Brain microvascular endothelial cell (primary cell): Measurements from ENCODE around the gene GPM6B.

Source experiments
- DNase-seq: peaks from one replicate; pipeline ENCODE4 v3.0.0-alpha.2; 2020
- H3K27ac ChIP-seq: fragments of 250-450 bp; sonication (Bioruptor Pico); 2 replicates; pipeline ENCODE4 v1.5.1; 2020; ENCODE audit warnings: mild to moderate bottlenecking, moderate library complexity
- H3K27me3 ChIP-seq: fragments of 250-450 bp; sonication (Bioruptor Pico); replicated peaks from 2 replicates; pipeline ENCODE4 v1.5.1; 2020; ENCODE audit warnings: mild to moderate bottlenecking
- H3K36me3 ChIP-seq: fragments of 250-450 bp; sonication (Bioruptor Pico); replicated peaks from 2 replicates; pipeline ENCODE4 v1.5.1; 2020; ENCODE audit warnings: mild to moderate bottlenecking
- H3K4me3 ChIP-seq: 2 replicates; pipeline ENCODE4 v1.5.1; 2011; ENCODE audit warnings: low read depth, mild to moderate bottlenecking, control low read depth, low read length, moderate library complexity
- in situ Hi-C: cut with HindIII; loops from 2 replicates; pipeline ENCODE4 v1.10.0; 2017; ENCODE audit warnings: low sequenced_read_pairs, low pct_ligation_motif_present
- TF ChIP-seq, protein P1 (sequence below): IDR thresholded peaks from 2 replicates; pipeline ENCODE4 v1.5.1; 2011; ENCODE audit warnings: low read depth, mild to moderate bottlenecking, moderate library complexity, low read length, control low read depth, inconsistent platforms; ENCODE audit errors: missing control alignments

Gene GPM6B

DNA sequence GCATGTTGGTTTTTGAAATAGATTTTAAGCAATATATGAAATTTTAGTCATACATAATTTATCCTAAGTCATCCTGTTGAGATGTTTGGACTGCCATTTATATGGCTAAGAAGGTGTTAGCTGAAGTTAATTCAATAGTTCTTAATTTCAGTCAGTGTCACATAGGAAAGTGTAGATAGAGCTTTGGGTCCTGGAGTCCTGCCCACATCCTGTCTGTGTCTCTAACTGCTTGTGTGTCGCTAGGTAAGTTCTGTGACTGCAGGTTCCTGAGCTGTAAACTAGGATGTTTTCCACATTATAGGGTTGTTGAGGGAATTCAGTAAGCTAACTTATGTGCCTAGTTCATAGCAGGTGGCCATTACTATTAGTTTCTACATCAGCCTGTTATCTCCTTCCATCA lies 61.6 kb downstream of the GPM6B start:
- Histone ChIP-seq H3K27ac (no peak overlapping the region), H3K36me3 (peaks cover 16% of the 10 kb centered on the region), H3K4me3 (no peak overlapping the region), H3K27me3 (no peaks in the 10 kb centered on the region)
- in situ Hi-C loops, result no loop called here
- TF ChIP-seq, protein P1, sequence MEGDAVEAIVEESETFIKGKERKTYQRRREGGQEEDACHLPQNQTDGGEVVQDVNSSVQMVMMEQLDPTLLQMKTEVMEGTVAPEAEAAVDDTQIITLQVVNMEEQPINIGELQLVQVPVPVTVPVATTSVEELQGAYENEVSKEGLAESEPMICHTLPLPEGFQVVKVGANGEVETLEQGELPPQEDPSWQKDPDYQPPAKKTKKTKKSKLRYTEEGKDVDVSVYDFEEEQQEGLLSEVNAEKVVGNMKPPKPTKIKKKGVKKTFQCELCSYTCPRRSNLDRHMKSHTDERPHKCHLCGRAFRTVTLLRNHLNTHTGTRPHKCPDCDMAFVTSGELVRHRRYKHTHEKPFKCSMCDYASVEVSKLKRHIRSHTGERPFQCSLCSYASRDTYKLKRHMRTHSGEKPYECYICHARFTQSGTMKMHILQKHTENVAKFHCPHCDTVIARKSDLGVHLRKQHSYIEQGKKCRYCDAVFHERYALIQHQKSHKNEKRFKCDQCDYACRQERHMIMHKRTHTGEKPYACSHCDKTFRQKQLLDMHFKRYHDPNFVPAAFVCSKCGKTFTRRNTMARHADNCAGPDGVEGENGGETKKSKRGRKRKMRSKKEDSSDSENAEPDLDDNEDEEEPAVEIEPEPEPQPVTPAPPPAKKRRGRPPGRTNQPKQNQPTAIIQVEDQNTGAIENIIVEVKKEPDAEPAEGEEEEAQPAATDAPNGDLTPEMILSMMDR, result no peak
- DNase-seq, result no peak

DNA sequence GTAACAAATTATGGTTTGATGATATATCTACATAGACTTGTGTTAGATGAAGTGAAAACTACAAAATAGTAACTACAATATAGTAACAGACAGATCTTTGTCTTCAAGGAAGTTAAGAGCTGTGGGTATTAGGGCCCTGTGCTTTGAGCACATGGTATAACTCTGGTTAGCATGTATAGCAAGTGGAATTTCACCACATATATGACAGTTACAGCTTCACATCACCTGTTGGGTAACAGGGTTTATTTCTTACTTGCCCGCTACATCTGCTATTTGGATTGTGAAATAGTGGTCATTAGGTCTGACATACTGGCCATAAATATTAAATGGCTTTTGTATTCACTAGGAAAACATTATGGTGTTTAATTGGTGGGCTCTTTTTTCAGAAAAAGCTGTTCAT lies 62.1 kb downstream of the GPM6B start:
- H3K4me3 ChIP-seq, result no peak overlapping the region
- H3K27me3 ChIP-seq, result no peaks in the 10 kb centered on the region
- TF ChIP-seq, protein P1, result no peak
- no peak for DNase-seq
- H3K36me3 ChIP-seq, result peaks cover 14% of the 10 kb centered on the region
- no peak overlapping the region for H3K27ac ChIP-seq
- in situ Hi-C loops, result no loop called here

DNA sequence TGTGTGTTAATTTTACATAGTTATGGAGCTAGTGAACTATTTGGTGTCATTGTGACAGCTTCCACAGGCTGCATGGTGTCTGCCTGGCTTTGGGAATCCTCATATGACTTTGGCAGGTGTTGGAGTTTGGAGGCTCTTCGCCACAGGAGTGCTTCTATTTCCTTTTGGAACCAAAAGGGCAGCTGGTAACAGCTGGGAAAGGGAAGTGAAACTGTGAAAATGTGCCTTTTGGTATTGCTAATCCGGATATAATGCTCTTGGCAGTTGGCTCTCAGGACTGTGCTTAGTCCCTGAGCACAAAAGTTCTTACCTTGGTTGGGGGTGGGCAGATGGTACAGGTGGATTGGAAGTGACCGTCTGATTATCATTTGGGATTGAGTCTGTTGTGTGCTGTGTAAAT lies 64.2 kb downstream of the GPM6B start:
- in situ Hi-C loops, result no loop called here
- Histone ChIP-seq H3K36me3 (peaks cover 8% of the 10 kb centered on the region), H3K27ac (no peak overlapping the region), H3K4me3 (no peak overlapping the region), H3K27me3 (no peaks in the 10 kb centered on the region)
- no peak for DNase-seq
- TF ChIP-seq, protein P1, result no peak

DNA sequence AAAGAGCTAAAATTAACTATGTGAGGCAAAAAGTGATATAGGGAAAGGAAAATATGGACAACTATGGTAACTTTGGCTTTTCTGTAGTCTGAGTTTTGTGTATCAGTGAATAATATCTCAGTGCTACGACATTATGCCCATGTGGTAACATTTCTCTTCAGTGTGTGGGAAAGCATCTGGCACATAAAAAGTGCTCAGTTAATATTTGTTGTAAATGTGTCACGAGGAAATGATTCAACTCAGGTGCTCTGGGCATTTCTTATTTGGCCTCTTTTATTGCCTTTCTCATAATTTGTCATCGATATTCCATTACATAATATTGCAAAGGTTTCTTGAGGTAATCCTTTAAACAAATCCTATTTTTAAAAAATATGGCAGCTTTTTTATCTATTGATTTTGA lies 64.8 kb downstream of the GPM6B start:
- TF ChIP-seq, protein P1, result no peak
- Histone ChIP-seq H3K4me3 (no peak overlapping the region), H3K27me3 (no peaks in the 10 kb centered on the region), H3K27ac (no peak overlapping the region), H3K36me3 (peaks cover 8% of the 10 kb centered on the region)
- in situ Hi-C loops, result no loop called here
- no peak for DNase-seq

DNA sequence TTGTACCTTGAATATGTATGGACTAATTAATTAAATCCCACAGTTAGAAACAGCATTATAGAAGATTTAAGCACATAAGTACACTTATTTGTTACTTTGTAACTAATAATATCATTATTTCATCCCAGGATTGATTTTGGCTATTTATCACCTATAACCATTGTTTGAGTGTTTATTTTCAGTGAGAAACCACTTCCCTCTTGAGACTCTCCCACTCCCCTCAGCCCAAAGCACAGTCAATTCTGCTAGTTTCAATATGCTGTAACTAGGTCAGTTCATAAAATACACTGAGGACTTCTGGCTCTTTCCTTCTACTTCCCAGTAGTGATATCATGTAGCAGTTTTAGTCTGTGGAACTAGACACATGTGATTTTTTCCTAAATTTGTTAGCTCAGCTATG lies 66.1 kb downstream of the GPM6B start:
- TF ChIP-seq, protein P1, result no peak
- in situ Hi-C loops, result no loop called here
- H3K4me3 ChIP-seq, result no peak overlapping the region
- peaks cover 2% of the 10 kb centered on the region for H3K36me3 ChIP-seq
- DNase-seq, result no peak
- no peak overlapping the region for H3K27ac ChIP-seq
- no peaks in the 10 kb centered on the region for H3K27me3 ChIP-seq

DNA sequence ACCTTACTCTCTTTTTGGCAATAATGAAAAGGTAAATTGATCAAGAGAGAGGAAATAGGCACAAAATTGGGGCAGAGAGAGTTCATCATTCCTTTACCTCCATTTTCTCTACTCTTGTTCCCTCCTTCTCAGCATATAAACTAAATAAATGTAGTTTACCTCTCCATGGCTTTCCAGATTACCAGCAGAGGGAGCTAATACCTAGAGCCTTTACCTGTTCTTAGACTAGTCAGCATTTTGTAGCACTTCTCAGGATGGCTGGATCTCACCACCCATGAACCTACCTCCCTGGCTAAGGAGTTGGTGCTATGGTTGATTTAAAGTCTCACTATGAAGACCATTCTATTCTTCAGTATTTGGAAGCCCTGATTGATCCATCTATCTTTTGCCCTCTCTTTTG lies 66.7 kb downstream of the GPM6B start:
- Histone ChIP-seq H3K4me3 (no peak overlapping the region), H3K27ac (no peak overlapping the region), H3K36me3 (peaks cover 2% of the 10 kb centered on the region), H3K27me3 (no peaks in the 10 kb centered on the region)
- peak; percentile 49 for DNase-seq
- TF ChIP-seq, protein P1, result peak; percentile 64
- in situ Hi-C loops, result no loop called here
